Skin of body (tissue), 3 donors: Measurements from ENCODE around the gene NFATC1. TPM values are rescaled to one million over a fixed set of nuclear protein-coding genes. Genes with fewer than 3 reads are reported as not detected.

ENCODE experiments used
- DNase-seq: peaks from one replicate; lab custom pipeline; 2025; lab: John Stamatoyannopoulos, UW
- small RNA-seq: library from RNA; depleted of rRNA; stranded (forward); fragments of <200 nt; gene quantifications from one replicate; pipeline ENCODE3, GENCODE V24; 2014; ENCODE audit warnings: low replicate concordance
- total RNA-seq: library from RNA; depleted of rRNA; stranded (reverse); fragments of >200 nt; gene quantifications from one replicate; pipeline ENCODE4 v1.2.3, GENCODE V29; 2014

The NFATC1 gene
- total RNA-seq, 1 donor from 2014 or later: 18.7 TPM

GRCh38 chr18:79570266-79571201 is 174.8 kb downstream of the NFATC1 start:
- peak; percentile 29 for DNase-seq

- DNase-seq: no peak
Observed at GRCh38 chr18:79571211-79572092, 175.7 kb downstream of the NFATC1 start.

- no peak for DNase-seq
Observed at GRCh38 chr18:79572093-79572780, 176.5 kb downstream of the NFATC1 start.

DNA sequence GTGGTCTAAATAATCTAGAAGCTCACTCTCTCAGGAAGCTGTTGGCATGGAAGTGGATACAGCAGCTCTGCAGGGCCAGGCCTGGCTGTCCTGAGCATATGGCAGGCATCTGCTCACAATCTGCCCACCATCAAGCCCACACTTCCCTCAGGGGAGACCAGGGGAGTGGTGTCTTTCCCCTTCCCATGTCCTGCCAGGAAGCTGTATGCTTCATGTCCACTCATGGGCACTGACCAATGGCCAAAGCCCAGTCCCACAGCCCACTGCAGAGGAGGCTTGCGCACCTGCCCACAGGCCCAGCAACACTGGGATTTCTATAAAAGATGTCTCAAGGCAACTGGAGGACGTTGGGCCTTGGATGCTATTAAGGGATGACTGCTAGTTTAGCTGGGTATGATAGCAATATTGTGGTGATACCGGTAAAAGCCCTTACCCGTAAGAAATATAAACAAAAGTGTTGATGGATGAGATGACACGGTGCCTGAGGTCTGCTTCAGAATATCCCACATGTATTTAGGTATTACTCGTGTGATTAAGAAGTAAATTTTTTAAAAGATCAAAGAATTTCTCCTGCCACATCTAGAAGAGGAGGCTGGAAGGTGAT is 177.2 kb downstream of the NFATC1 start:
- DNase-seq: no peak

GRCh38 chr18:79573921-79574491 is 178.3 kb downstream of the NFATC1 start:
- no peak for DNase-seq

- DNase-seq: no peak
Observed at GRCh38 chr18:79574938-79575525, 179.3 kb downstream of the NFATC1 start.

- DNase-seq: peak; percentile 62
Observed at GRCh38 chr18:79575891-79576685, 180.4 kb downstream of the NFATC1 start.

GRCh38 chr18:79576686-79577351 is 181.1 kb downstream of the NFATC1 start:
- DNase-seq: no peak

DNA sequence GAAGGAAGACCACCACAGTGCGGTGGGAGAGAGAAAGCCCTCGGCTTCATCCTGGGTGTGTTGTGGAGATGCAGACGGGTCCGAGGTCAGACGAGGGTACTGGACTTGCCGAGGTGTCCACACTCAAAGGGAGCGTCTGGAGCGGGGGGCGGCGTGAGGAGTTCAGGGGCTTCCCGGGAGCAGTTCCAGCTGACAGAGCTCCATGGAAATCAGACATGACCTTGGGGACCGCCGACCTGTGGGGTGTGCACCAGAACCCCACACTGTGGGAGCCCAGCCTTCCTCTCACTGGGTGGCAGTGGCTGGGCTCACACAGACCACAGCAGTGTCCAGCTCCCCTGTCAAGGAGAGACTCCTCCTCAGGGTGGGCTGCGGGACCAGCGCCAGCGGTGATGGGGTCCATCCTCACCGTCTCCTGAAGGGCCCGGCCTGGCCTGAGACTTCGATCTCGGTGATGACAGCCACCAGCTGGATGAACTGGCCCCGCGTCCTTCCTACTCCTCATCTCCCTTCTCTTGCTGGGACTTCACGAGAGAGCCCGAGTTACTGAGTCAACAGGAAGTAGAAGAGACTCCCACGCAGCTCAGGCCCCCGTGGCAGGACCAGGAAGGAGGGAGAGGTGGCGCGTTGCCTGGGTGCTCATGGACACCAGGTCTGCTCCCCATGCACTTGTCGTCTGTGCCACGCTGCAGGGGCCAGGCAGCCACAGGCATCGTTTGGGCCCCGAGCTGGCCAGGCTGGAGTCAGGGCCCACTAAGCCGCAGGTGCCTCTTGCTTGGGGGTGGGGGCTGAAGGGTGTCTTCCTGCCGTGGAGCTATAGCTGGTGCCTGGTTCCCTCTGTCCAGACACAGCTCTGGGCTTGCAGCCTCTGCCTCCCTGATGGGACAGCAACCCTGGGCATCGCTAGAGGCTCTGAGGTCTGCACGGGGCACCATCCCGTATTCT is 182.0 kb downstream of the NFATC1 start:
- no peak for DNase-seq

GRCh38 chr18:79578396-79579260 is 182.9 kb downstream of the NFATC1 start:
- no peak for DNase-seq

Small RNA genes lying within 50 kb of the gene (small RNA-seq; reads per million reads assigned to genes)
- gene AC018445.2: not detected
